HepG2 (cell line): Measurements from ENCODE around the gene C1QTNF12. TPM values are rescaled to one million over a fixed set of nuclear protein-coding genes. Genes with fewer than 3 reads are reported as not detected.

Experiments
- AKNA ChIP-seq: sonication (generic); formaldehyde crosslinking; IDR thresholded peaks from 2 replicates; pipeline ENCODE4 v1.4.0; 2020; ENCODE audit warnings: missing genetic modification reagents, borderline replicate concordance
- BCL3 ChIP-seq: sonication (generic); formaldehyde crosslinking; IDR thresholded peaks from 2 replicates; pipeline ENCODE4 v1.5.1; 2020; ENCODE audit warnings: mild to moderate bottlenecking, missing genetic modification reagents, moderate library complexity
- ELF3 ChIP-seq: IDR thresholded peaks from 2 replicates; pipeline ENCODE4 v1.6.1; 2016; ENCODE audit warnings: missing genetic modification reagents, missing compliant biosample characterization
- ETS1 ChIP-seq: sonication (generic); formaldehyde crosslinking; IDR thresholded peaks from 2 replicates; pipeline ENCODE4 v1.4.0; 2020; ENCODE audit warnings: missing genetic modification reagents
- GPBP1L1 ChIP-seq: sonication (generic); formaldehyde crosslinking; IDR thresholded peaks from 2 replicates; pipeline ENCODE4 v1.5.0; 2020; ENCODE audit warnings: mild to moderate bottlenecking, missing genetic modification reagents
- GTF3A ChIP-seq: sonication (generic); formaldehyde crosslinking; conservative IDR thresholded peaks from 2 replicates; pipeline ENCODE4 v1.4.0; 2020; ENCODE audit warnings: mild to moderate bottlenecking, missing genetic modification reagents
- KLF11 ChIP-seq: IDR thresholded peaks from 2 replicates; pipeline ENCODE4 v1.6.1; 2016; ENCODE audit warnings: missing compliant biosample characterization
- MEIS2 ChIP-seq: sonication (generic); formaldehyde crosslinking; IDR thresholded peaks from 2 replicates; pipeline ENCODE4 v1.9.0; 2021; ENCODE audit warnings: mild to moderate bottlenecking, missing genetic modification reagents
- MIXL1 ChIP-seq: IDR thresholded peaks from 2 replicates; pipeline ENCODE4 v1.6.1; 2016
- NFYC ChIP-seq: IDR thresholded peaks from 2 replicates; pipeline ENCODE4 v1.6.1; 2016; ENCODE audit warnings: missing genetic modification reagents, missing compliant biosample characterization
- PAF1 ChIP-seq: IDR thresholded peaks from 2 replicates; pipeline ENCODE4 v1.6.1; 2016; ENCODE audit warnings: missing genetic modification reagents, missing compliant biosample characterization
- REL ChIP-seq: sonication (generic); formaldehyde crosslinking; conservative IDR thresholded peaks from 2 replicates; pipeline ENCODE4 v1.8.0; 2022; ENCODE audit warnings: mild to moderate bottlenecking, missing genetic modification reagents, moderate library complexity
- RELA ChIP-seq: sonication (generic); formaldehyde crosslinking; IDR thresholded peaks from 2 replicates; pipeline ENCODE4 v1.4.0; 2020; ENCODE audit warnings: missing genetic modification reagents
- TBP ChIP-seq: sonication (generic); formaldehyde crosslinking; IDR thresholded peaks from 2 replicates; pipeline ENCODE4 v1.5.0; 2020; ENCODE audit warnings: missing genetic modification reagents
- TOE1 ChIP-seq: sonication (generic); formaldehyde crosslinking; IDR thresholded peaks from 2 replicates; pipeline ENCODE4 v1.4.0; 2020; ENCODE audit warnings: mild to moderate bottlenecking, missing genetic modification reagents
- U2AF1 ChIP-seq: fragments of 200-400 bp; formaldehyde crosslinking; optimal IDR thresholded peaks from 2 replicates; pipeline ENCODE3; 2017; ENCODE audit warnings: mild to moderate bottlenecking, low read depth, low read length
- ZKSCAN8 ChIP-seq: IDR thresholded peaks from 2 replicates; pipeline ENCODE4 v1.6.1; 2016; ENCODE audit warnings: borderline replicate concordance, missing genetic modification reagents, missing compliant biosample characterization
- ZNF235 ChIP-seq: sonication (generic); formaldehyde crosslinking; IDR thresholded peaks from 2 replicates; pipeline ENCODE4 v1.8.1; 2023; ENCODE audit warnings: mild to moderate bottlenecking, missing genetic modification reagents, borderline replicate concordance
- ZNF264 ChIP-seq: sonication (generic); formaldehyde crosslinking; IDR thresholded peaks from 2 replicates; pipeline ENCODE4 v1.4.0; 2020; ENCODE audit warnings: missing genetic modification reagents
- ZNF562 ChIP-seq: sonication (generic); formaldehyde crosslinking; IDR thresholded peaks from 2 replicates; pipeline ENCODE4 v1.8.0; 2022; ENCODE audit warnings: missing genetic modification reagents, borderline replicate concordance
- ZNF619 ChIP-seq: sonication (generic); formaldehyde crosslinking; IDR thresholded peaks from 2 replicates; pipeline ENCODE4 v1.4.0; 2020; ENCODE audit warnings: mild to moderate bottlenecking, missing genetic modification reagents
- ZNF660 ChIP-seq: sonication (generic); formaldehyde crosslinking; IDR thresholded peaks from 2 replicates; pipeline ENCODE4 v1.5.1; 2020; ENCODE audit warnings: mild to moderate bottlenecking, low read depth, missing genetic modification reagents, borderline replicate concordance
- ZNF678 ChIP-seq: sonication (generic); formaldehyde crosslinking; IDR thresholded peaks from 2 replicates; pipeline ENCODE4 v1.4.0; 2020; ENCODE audit warnings: mild to moderate bottlenecking, missing genetic modification reagents
- ZNF891 ChIP-seq: sonication (generic); formaldehyde crosslinking; IDR thresholded peaks from 2 replicates; pipeline ENCODE4 v1.5.0; 2020; ENCODE audit warnings: mild to moderate bottlenecking, missing genetic modification reagents
- polyA plus RNA-seq, 8 experiments: library from polyadenylated mRNA; depleted of rRNA in 3 of 8; stranded (reverse) in 7 of 8; unstranded in 1 of 8; fragments of >200 nt; fragmentation: Illumina TruSeq in 4 of 8; extraction: Trizol in 4 of 8; gene quantifications; 2 replicates each; pipeline versions ENCODE4 v1.2.1 to v1.2.3, GENCODE V29; 2011 to 2016; ENCODE audit warnings: low read depth in 4 of 8, missing spikeins in 1 of 8, mixed read lengths in 1 of 8; ENCODE audit not compliant: insufficient read depth in 1 of 8
- total RNA-seq, 5 experiments: library from RNA; depleted of rRNA; stranded (reverse); fragments of >200 nt; fragmentation: Illumina TruSeq; extraction: Trizol; gene quantifications; 2 replicates each; pipeline ENCODE4 v1.2.3, GENCODE V29; 2016; ENCODE audit warnings: low read depth in 1 of 5

The C1QTNF12 gene
- total and polyA plus RNA-seq, 2 of the 13 experiments (the other 11 are each of a cell fraction or from before 2014, with no cell fraction given) = 0.18 to 0.64 TPM

- TF ChIP-seq ETS1 (CRISPR knock-in tag) (no peak), TOE1 (CRISPR knock-in tag) (no peak), TBP (no peak), NFYC (CRISPR knock-in tag) (no peak), ZNF660 (CRISPR knock-in tag) (no peak), ZNF619 (no peak), ZNF678 (CRISPR knock-in tag) (no peak), ZKSCAN8 (CRISPR knock-in tag) (no peak), BCL3 (CRISPR knock-in tag) (no peak), MEIS2 (CRISPR knock-in tag) (peak; percentile 89), ZNF235 (no peak), KLF11 (CRISPR knock-in tag) (no peak), PAF1 (CRISPR knock-in tag) (no peak), ELF3 (CRISPR knock-in tag) (no peak; the same call in 1 of the 2 replicates), AKNA (CRISPR knock-in tag) (no peak), ZNF264 (no peak), RELA (CRISPR knock-in tag) (no peak), MIXL1 (CRISPR knock-in tag) (no peak), GPBP1L1 (CRISPR knock-in tag) (no peak), ZNF562 (CRISPR knock-in tag) (no peak), ZNF891 (CRISPR knock-in tag) (no peak), REL (no peak), GTF3A (CRISPR knock-in tag) (no peak), U2AF1 (peak; percentile 10)
Observed at GRCh38 chr1:1239614-1240347, 6.7 kb downstream of the C1QTNF12 start (continued).
